OCI-LY1 (cell line): Measurements from ENCODE around the gene GPR37L1.

Experiments
- CTCF ChIP-seq: fragments of 200-600 bp; sonication (generic), shearing (Covaris generic); IDR thresholded peaks from 2 replicates; pipeline ENCODE4 v1.5.1; 2017; ENCODE audit warnings: mild to moderate bottlenecking, antibody characterized with exemption, low read length, moderate library complexity, mixed read lengths
- EZH2 ChIP-seq: fragments of 200-600 bp; sonication (generic), shearing (Covaris generic); IDR thresholded peaks from 2 replicates; pipeline ENCODE4 v1.8.0; 2017; ENCODE audit warnings: borderline replicate concordance, mixed run types, mild to moderate bottlenecking, antibody characterized with exemption, low read length, moderate library complexity, mixed read lengths

- no peak for TF ChIP-seq CTCF
- TF ChIP-seq EZH2 = no peak
Observed at GRCh38 chr1:202127836-202128622, 5.3 kb downstream of the GPR37L1 start.
